Activated gamma-delta T cell treated with anti-CD3 and anti-CD28 coated beads, Interleukin-2, amount 50 U/mL, for 16 hours (primary cell): ENCODE results near the gene REM2.

Experiments
- DNase-seq: peaks from one replicate; pipeline ENCODE4 v3.0.0-alpha.2; 2020; ENCODE audit warnings: low read depth

Gene REM2

DNA sequence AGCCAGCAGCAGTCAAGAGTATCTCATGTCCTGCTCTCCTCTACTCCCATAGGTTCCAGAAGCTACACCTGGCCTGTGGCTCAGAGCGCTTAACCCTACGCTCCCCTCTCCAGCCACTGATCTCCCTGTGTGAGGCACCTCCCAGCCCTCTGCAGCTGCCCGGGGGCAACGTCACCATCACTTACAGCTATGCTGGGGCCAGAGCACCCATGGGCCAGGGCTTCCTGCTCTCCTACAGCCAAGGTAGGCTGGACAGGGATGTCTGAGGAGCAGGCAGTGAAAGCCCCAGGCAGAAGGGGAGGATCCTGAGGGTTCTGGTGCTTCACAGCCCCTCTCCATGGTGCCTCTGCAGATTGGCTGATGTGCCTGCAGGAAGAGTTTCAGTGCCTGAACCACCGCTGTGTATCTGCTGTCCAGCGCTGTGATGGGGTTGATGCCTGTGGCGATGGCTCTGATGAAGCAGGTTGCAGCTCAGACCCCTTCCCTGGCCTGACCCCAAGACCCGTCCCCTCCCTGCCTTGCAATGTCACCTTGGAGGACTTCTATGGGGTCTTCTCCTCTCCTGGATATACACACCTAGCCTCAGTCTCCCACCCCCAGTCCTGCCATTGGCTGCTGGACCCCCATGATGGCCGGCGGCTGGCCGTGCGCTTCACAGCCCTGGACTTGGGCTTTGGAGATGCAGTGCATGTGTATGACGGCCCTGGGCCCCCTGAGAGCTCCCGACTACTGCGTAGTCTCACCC is 7.8 kb upstream of the REM2 start:
- DNase-seq: no peak

DNA sequence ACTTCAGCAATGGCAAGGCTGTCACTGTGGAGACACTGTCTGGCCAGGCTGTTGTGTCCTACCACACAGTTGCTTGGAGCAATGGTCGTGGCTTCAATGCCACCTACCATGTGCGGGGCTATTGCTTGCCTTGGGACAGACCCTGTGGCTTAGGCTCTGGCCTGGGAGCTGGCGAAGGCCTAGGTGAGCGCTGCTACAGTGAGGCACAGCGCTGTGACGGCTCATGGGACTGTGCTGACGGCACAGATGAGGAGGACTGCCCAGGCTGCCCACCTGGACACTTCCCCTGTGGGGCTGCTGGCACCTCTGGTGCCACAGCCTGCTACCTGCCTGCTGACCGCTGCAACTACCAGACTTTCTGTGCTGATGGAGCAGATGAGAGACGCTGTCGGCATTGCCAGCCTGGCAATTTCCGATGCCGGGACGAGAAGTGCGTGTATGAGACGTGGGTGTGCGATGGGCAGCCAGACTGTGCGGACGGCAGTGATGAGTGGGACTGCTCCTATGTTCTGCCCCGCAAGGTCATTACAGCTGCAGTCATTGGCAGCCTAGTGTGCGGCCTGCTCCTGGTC is 7.2 kb upstream of the REM2 start:
- DNase-seq: no peak

DNA sequence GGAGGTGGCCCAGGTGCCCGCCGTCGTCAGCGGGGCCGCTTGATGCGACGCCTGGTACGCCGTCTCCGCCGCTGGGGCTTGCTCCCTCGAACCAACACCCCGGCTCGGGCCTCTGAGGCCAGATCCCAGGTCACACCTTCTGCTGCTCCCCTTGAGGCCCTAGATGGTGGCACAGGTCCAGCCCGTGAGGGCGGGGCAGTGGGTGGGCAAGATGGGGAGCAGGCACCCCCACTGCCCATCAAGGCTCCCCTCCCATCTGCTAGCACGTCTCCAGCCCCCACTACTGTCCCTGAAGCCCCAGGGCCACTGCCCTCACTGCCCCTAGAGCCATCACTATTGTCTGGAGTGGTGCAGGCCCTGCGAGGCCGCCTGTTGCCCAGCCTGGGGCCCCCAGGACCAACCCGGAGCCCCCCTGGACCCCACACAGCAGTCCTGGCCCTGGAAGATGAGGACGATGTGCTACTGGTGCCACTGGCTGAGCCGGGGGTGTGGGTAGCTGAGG is 6.0 kb upstream of the REM2 start:
- DNase-seq: no peak

DNA sequence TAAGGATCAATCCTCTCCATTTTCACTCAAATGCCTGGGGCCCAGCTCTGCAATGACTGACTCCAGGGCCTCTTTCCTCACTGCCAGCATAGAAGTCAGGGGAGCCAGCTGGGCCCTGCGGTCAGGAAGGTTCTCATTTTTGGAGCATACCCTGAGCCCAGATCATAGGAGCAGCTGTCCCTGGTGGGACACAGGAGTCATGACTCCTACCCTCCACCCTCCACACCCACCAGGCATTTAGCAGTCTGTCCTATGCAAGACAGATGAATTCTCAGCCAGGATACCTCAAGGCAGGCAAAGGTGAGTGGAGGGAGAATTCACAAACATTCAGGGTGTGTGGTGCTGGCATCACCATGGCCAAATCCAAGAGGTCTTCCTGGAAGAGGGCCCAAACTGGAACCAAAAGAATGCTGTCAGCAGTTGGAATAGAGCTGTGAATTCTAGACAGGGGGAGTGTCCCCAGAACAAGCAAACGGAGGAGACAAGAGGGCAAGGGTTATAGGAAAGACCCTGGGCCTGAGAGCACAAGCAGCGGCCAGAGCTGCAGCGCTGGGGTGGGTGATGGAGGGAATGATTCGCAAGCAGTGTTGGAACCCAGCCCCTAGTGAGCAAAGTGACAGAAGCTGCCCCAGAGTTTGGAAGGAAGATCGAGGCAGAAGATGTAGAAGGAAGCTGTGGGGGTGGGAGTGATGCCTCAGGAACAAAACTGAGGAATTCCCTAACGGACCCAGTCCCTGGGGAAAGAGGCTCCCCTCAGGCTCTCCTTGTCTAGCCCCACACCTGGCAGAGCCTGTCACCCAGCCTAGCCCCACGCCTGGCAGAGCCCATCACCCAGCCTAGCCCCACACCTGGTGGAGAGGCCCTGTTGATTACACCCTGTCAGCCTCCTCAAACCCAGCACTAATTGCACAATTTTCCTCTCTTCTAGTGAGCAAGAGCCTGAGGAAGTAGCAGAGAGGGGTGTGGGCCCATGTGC is 4.5 kb upstream of the REM2 start:
- no peak for DNase-seq

DNA sequence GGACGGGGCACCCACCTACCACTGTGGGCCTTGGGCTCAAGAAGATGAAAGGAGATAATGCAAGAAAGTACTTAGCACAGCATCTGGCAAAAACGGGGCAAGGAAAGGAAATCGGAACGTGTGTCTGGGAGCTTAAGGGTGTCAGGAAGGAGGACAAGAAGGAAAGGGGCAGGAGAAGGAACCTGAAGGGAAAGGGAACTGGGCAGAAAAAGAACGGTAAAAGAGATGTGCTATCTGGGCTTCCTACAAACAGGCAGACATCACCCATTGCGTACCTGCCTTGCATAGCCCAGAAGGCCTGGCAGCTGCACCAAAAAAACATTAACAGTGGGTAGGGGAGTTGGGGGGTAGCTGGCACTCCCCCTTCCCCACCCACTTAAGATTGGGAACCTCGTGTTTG is 958 bp upstream of the REM2 start:
- no peak for DNase-seq

DNA sequence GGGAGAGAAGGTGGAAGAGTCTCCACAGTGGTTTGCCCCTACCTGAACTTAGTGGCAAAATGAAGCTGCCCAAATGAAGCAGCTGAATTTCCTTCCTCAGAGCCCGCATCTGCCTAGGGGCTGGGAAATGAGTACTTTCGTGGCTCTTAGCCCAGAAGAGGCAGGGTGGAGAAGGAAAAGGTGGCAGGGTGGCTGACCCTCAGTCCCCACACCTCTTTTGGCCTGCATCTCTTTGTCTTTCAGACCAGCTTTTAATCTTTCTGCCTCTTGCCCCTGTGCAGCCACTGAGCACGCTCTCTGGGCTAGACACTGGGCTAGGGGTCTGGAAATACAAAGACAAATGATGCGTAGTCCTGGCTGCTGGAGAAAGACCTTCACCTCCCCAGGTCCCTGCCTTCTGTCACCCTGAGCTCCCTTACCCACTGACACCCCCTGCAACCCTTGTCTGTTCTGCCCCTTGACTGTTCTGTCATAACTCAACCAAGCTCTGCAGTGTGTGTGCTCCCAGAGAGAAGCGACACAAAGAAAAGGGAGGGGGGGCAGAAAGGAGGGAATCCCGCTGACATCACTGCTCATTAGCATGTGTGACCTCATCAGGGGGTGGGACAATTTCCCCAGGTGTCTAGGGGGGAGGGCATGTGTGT is 371 bp upstream of the REM2 start:
- no peak for DNase-seq

DNA sequence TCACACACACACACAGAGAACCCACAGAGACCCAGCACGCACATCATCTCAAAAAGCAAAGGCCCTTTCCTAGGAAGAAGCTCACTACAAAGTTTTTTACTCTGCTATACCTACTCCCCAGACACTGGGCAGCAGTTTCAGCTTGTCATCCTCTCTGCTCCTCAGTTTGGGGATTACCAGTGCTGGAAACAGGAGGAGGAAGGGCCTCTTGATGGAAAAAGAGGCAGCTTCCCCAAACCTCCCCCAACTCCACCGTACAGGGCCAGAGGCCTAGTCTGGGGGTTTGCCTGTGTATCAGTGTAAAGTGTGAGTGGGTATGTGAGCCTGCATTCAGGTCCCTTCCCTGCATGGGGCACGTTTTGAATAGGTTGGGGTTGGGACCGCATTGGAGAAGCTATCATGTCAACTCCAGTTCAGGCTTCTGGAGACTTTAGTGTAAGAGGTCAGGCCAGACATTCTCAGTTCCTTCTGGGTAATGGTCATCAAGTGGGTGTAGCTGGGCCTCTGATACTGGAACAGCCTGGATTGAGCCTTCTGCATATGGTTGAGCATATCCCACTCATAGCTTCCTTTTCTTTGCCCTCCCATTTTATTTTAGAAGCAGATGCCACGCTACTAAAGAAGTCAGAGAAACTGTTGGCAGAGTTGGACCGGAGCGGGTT is 1.2 kb downstream of the REM2 start:
- DNase-seq: no peak

DNA sequence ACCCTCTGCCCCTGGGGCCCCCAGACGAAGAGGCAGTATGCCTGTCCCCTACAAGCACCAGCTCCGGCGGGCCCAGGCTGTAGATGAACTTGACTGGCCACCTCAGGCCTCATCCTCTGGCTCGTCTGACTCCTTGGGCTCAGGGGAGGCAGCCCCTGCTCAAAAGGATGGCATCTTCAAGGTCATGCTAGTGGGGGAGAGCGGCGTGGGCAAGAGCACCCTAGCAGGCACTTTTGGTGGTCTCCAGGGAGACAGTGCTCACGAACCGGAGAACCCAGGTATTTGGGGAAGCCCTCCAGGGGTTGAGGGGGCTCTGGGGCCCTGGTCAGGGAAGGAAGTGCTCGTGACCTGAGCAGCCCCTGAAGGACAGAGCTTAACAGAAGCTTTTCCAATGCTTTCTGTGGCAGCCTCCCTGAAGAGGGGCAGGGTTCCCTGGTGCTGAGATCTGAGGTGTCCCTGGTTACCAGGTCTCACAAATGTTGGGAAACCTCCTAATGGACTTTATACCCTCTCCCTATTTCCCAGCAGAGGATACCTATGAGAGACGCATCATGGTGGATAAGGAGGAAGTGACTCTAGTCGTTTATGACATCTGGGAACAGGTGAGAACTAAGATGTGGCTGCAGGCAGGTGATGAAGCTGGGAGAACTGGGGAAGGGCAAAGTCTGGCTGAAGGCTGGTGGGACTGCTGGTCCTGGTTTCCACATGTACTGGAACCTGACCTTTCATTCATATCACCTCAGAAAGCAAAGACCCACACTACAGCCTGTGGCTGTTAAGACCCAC is 1.9 kb downstream of the REM2 start:
- no peak for DNase-seq

DNA sequence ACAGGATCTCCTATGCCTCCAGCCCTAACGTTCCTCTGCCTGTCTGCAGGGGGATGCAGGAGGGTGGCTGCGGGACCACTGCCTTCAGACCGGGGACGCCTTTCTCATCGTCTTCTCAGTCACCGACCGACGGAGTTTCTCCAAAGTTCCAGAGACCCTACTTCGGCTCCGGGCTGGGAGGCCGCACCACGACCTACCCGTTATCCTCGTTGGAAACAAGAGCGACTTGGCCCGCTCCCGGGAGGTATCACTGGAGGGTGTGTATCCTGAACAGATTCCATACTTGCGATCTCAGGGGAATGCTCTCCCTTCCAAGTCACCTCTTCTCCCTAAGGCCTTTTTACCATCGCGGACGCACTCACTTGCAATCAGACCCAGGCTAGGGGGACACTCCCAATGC is 3.0 kb downstream of the REM2 start:
- DNase-seq: no peak

DNA sequence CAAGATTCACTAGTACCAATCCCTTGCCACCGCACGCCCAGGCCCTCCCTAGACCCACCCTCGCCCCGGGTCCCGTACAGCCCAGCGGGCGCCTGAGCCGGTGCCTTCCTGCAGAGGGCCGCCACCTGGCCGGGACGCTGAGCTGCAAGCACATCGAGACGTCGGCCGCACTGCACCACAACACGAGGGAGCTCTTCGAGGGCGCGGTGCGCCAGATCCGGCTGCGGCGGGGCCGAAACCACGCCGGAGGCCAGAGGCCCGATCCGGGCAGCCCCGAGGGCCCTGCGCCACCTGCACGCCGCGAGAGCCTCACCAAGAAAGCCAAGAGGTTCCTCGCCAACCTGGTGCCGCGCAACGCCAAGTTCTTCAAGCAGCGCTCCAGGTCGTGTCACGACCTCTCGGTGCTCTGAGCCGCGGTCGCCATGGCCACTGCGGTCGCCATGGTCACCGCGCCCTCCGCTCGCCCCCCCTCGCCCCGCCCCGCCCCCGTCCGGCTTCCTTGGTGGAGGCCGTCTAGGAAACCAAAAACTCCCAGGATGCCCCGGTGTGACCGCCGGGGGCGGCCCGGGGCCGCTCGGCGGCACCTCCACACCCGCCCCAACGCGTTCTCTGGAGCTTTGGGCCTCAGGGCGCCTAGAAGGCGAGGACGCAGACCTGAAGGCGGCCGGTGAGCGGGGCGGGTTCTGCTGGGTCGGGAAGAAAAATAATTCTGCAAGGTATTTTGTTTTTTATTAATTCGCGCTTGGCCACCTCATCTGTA is 3.7 kb downstream of the REM2 start:
- peak; percentile 60 for DNase-seq

DNA sequence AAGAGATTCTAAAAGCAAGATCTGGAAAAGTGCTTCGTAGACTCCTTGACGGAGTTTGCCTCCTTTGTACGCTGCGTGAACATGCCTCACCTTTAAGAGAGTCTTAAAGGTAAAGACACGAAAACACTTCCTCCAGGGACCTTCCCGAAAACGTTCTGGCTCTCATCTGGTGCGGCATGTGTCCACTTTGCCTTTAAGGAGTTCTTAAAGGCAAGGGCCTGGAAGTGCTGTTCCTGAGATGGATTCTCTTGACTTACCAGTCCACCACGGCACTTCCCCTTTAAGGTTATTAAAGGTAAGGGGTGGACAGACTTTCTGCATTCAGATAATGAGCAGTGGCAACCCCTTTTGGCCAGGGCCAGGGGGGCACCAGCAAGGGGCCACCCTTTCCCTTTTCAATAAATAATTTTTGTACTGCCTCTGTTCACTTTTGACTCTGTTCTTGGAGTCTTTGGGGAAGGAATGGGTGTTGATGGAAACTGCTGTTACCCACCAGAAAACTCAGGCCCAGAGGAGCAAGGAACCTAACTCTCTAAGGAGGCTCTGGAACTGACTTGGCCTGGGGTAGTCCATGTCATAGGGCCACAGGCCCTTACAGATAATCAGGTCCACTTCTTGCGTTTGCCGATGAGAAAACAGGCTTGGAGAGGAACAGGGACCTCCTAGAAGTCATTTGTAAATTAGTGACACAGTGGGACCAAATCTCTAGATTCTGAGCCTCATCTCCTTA is 4.4 kb downstream of the REM2 start:
- no peak for DNase-seq

DNA sequence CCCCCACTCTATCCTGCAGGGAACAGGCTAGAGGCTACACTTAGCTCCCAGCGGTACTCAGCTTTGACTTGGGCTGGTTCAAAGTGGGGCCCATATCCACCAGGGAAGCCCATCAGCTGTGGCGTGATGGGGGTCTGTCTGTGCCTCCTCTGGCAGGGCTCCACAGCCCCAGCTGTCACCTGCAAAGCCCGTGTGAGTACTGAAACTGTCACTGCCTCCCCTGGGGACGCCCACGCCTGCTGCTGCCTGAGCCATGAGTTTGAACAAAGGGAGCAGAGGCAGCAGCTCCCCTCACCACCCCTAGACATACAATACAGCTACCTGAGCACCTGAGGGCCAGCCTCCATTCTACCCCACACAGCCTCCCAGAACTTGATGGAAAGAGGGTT is 5.0 kb downstream of the REM2 start:
- DNase-seq: no peak

DNA sequence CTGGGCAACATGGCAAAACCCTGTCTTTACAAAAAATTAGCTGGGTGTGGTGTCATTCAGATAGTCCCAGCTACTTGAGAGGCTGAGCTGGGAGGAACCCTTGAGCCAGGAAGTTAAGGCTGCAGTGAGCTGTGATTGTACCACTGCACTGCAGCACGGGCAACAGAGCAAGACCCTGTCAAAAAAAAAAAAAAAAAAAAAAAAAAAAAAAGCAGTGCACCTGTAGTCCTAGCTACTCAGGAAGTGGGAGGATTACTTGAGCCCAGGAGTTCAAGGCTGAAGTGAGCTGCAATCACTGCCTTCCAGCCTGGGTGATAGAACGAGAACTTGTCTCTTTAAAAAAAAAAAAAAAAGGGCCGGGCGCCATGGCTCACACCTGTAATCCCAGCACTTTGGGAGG is 5.6 kb downstream of the REM2 start:
- DNase-seq: no peak

DNA sequence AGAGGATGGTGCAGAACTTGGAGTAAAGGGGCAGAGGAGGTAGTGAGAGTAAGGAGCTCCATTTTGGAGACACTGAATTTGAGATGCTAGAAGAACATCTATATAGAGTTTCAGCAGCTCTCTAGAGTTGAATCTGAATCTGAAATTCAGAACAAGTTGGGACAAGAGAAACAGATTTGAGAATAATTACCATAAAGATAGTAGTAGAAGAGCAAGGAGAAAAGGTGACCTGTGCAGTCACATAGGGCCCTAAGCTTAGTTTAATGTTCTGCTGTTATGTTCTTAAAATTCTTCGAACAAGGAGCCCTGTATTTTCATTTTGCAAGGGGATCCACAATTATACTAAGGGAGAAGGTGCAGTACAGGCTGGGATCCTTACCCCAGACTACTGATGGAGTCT is 7.4 kb downstream of the REM2 start:
- DNase-seq: no peak

DNA sequence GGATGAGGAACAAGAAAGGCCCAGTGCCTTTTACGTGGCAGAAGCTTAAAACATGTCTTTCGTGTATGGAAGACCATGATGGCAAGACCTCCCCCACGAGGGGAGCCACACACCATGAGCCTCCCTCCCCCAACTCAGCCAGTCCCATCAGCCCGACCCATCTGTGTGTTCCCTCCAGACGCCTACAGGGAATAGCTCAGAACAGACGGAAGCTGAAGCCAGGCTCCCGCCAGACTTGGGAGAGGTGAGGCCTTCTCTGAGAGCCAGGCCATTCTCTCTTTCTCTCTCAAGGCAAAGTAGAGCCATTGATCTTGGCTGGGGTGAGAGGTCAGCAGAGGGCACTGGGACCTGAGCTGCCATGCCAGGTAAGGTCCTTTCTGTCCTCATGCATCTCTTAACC is 9.5 kb downstream of the REM2 start:
- no peak for DNase-seq

DNA sequence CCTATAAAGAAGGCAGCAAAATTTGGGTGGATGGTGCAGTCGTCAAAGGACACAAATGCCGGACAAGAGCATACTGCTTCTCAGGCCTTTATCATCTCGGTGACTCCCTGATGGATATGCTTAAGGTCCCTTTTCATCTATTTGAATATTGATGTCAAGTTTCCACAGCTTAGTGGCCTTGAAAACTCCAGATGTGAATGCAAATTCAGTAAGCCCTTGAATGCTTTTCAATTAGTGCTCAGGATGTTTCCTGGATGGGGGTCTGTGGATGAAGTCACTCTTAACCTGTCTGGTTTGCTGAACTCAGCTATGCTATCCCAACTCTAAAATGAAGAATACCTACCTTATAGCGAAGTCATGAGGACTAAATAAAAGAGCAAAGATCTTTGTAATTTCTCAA is 10.7 kb downstream of the REM2 start:
- DNase-seq: no peak

DNA sequence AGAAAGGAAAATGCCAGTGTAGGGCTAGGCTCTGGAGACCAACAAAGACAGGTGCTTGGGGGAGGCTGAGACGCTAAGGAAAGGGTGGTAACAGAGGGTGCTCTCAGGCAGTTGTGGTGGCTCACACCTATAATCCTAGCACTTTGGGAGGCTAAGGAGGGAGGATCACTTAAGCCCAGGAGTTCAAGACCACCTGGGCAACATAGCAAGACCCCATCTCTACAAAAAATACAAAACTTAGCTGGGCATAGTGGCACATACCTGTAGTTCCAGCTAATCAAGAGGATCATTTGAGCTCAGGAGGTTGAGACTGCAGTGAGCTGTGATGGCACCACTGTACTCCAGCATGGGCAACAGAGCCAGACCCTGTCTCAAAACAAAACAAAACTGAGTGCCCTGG is 12.4 kb downstream of the REM2 start:
- DNase-seq: no peak

DNA sequence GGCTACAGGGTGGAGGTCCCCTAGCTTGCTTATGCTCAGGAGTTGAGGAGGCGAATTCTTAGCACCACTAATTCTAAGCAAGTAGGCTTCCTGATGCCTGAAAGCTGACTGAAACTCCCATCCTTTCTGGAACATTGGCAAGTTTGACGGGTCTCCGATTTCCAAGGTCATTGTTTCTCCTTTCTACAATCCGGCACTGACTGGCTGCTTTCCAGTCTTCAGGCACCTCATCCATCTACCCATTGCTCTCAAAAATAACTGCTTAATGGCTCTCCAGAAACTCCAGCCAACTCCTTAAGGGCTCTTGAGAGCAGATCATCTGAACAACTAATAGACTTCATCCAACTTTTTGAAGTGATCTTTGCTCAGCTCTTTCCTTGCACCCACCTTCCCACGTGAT is 13.3 kb downstream of the REM2 start:
- DNase-seq: no peak

DNA sequence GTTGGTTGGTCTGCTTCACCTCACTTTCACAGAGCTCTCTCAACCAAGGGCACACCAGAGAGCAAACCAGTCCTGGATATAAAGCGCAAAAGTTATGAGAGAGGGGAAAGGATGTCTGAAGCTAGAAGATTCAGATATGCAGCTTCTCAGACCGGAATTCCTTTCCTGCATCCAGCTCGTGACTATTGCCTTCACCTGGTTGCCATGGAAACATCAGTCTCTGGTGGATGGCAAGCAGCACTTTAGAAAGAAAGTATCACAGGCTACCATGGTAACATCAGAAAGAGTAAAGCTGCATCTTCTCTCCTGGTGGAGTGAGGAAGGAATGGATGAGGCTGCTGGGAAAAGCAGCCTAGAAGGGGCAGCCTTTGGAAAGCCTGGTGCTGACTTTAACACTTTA is 13.7 kb downstream of the REM2 start:
- no peak for DNase-seq

DNA sequence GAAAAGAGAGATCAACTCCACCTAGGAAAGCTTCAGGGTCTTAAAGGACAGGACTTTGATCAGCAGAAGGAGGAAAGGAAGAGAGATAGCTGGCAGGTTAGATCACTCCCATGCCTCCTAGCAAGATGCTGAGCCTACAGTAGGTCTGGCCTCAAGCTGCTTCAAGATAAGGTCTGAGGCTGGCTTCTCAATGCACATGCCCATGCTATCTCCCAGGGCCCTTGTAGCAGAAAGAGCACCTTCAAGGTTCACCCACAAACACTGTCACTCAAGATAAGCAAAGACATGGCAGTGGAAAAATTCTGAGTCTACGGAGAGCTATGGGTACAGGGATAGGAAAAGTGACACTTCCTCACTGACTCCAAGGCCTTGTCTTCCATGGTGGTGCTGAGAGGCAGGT is 14.3 kb downstream of the REM2 start:
- DNase-seq: no peak
